ENCODE data around the gene TMEM131L.
"Not testable (repeated sequence)": the region's sequence is repeated elsewhere in the genome, so short reads cannot be mapped to it uniquely, and the experiment has no call there.

The TMEM131L gene

DNA sequence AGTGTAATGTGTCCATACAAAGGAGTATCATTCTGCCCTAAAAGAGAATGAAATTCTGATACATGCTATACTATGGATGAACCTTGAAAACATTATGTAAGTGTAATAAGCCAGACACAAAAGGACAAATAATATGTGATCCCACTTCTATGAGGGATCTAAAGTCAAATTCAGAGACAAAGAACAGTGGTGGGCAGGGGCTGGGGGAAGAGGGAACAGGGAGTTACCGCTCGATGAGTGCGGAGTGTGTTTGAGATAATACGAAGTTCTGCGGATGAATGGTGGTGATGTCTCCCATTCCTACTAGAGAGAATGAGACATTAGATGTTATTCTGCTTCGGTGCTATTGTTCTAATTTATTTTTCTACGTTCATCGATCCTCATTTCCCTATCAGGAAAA is 171.9 kb downstream of the TMEM131L start:
- no peak for DNase-seq

DNA sequence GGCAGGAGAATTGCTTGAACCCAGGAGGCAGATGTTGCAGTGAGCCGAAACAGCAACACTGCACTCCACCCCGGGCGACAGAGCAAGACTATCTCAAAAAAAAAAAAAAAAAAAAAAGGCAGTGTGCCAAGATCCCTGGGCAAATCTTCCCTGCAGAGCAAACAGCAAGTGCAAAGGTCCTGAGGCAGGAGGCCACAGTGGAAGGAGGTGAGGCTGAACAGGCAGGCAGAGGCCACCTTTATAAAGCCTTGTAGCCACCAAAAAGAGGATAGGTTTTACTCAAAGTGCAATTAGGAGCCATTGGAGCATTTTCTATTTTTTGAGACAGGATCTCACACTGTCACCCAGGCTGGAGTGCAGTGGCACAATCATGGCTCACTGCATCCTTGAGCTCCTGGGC is 172.8 kb downstream of the TMEM131L start:
- DNase-seq = no peak

DNA sequence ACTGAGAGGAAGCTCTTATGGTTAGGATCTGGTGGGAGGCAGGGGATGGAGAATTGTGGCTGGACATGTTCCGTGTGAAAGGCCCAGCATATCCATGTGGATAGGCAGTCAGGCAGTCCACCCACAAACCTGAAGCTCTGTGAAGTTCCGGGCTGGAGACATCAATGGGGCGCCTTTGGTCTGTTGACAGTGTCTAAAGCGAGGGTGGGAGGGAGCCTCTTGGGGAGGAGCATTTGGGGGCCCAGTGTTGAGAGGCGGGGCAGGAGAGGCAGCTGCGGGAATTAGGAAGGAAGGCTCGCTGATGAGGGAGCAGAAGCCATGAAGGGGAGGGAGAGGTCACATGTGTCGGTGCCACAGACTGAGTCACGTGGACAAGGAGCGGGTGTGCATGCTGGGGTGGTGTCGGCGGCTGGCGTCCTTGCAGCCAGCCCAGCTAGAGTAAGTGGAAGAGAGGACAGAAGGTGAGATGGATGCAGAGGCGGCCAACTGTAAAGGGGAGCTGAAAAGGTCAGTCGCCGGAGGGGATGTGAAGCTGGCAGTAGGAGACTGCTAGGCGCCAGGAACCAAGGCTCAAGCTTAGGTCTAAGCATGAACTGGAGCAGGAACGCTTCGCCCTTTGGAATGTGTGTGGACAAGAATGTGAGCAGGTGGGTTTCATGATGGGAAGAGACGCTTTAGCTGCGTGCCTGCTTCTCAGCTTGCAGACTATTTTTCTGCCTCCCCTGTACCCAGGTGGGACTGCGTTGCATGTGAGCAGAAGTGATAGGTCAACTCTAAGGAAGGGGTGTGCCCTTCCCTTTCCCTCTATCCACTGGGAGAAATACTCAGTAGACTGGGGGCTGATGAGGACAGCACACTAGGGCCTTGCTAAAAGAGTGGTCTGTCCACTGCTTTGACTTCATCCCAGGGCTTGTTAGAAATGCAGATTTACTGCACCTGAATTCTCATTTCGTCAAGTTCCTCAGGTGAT is 174.0 kb downstream of the TMEM131L start:
- DNase-seq = no peak

DNA sequence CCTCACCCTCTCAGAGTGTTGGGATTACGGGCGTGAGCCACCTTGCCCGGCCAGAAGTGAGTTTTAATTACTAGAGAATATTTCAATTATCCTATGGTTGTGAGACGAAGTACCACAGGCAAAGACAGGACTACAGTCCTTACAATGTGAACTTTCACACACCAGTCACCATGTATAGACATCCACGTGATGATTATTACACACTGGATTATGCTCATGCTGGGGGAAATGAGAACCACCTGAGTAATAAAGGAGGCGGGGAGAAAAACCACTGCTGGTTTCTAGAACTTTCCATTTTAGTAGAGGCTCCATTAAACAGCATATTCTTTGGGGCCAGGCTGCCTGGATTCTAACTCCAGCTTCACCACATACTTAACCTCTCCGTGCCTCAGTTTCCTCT is 175.4 kb downstream of the TMEM131L start:
- DNase-seq = no peak

DNA sequence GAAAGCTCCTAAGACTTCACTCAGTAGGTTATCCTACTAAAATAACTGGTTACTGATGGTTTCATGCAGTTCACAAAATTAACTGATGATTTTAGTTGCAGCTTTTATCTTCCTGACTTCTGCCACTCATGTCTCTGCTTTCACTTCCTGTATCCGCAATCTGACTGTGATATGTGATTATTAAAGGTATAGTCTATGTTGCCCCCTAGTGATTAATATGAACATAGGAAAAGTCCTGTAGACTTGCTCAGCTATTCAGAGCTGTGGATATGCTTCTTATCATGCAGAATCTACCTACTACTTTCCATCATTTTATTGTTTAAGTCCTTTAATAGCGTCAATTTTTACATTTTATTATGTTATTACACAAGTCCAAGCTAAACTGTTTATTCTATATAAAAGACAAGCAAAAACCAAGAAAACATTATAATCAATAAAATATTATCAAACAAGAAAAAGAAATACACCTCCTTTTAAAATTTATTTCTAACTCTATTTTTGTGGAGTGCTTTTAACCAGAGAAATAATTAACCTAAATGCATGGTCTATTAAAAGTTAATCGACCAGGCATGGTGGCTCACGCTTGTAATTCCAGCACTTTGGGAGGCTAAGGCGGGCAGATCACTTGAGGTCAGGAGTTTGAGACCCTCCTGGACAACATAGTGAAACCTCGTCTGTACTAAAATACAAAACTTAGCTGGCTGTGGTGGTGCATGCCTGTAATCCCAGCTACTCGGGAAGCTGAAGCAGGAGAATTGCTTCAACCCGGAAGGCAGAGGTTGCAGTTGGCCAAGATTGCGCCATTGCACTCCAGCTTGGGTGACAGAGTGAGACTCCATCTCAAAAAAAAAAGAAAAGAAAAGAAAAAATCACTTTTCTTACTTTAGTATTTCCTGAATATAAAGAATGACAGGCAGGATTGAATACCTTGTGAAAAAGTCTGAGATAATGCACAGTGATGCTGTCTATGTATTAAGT is 177.5 kb downstream of the TMEM131L start:
- DNase-seq = no peak

DNA sequence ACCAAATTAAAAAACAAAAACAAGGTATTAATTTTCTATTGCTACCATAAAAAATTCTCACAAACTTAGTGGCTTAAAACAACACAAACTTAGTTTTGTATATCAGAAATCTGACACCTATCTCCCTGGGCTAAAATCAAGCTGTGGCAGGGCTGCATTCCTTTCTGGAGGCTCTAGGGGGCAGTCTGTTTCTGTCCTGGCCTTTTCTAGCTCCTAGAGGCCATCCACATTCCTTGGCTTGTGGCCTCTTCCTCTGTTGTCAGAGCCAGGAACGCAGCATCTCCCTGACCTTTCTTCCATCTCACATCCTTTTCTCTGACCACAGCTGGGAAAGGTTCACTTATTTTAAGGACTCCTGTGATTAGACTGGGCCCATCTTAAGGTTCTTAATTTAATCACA is 179.0 kb downstream of the TMEM131L start:
- no peak for DNase-seq

DNA sequence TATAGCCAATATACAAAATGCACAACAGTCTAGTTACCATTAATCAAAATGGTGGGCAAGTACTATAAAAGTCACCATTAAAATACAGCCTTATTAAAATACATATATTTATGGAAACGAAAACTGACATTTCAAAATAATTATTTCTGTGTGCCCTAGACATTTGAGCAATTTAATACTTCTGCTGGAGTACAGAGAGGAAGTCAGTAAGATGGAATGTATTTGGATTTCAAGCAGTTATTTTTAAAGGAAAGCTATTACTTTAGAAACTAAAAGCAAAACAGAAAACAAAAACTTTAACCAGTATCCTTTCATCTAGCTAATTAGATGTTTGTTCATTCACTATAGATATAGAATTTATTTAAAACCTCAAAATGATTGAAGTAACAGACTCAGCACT is 180.1 kb downstream of the TMEM131L start:
- no peak for DNase-seq

DNA sequence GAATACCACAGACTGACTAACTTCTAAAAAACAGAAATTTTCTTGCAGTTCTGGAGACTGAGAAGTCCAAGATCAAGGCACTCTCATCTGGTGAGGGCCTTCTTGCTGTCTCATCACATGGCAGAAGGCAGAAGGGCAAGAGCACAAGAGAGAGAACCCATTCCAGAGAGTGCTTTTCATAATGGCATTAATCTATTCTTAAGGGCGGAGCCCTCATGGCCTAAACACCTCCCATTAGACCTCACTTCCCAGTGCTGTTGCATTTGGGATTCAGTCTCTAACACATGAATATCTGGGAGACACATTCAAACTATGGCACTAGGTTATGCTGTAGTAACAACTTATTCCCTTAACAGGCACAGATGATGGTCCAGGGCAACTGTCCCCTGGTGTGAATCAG is 180.8 kb downstream of the TMEM131L start:
- DNase-seq = no peak

DNA sequence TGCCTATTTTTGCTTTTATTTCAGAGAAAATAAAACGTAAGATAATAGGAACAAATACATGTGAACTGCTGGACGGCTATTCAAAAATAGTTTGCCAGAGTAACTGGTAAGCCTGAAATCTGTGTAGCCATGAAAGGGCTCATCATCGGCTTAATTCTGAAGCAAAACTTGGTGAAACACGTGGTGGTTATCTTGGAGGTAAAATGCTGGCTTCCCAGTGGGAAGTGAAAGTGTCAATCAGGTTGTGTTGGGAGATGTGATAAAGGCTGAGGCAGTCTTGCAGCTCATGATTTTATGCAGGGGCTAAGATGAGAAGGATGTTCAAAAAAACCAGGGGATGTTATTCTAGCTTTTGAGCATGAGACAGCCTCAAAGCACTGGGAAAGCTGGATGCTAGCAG is 181.8 kb downstream of the TMEM131L start:
- no peak for DNase-seq

DNA sequence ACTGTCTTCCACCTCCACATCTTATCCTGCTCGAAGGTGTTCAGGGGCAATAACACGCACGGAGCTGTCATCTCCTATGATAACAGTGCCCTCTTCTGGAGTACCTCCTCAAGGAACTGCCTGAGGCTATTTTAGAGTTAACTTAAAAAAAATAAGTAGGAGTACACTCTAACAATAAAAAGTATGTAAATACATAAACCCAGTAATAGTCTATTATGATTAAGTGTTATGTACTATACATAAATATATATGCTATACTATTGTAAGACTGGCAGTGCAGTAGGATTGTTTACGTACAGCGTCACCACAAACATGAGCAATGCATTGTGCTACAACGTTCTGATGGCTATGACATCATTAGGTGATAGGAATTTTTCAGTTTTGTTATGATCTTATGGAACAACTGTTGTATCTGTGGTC is 183.4 kb downstream of the TMEM131L start:
- DNase-seq = no peak

DNA sequence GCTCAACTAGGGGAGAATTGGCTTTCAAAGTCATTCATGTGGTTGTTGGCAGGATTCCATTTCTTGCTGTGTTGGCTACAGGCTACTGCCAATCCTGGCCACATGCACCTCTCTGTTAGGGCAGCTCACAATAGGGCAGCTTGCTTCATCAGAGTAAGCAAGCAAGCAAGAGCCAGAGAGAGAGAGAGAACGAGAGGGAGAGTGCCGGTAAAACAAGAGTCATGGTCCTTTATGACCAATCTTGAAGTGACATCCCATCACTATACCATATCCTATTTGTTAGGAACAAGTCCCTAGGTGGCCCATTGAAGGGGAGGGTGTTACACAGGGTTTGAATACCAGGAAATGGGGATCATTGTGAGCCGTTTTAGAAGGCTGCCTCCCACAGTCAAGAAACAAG is 185.0 kb downstream of the TMEM131L start:
- no peak for DNase-seq

DNA sequence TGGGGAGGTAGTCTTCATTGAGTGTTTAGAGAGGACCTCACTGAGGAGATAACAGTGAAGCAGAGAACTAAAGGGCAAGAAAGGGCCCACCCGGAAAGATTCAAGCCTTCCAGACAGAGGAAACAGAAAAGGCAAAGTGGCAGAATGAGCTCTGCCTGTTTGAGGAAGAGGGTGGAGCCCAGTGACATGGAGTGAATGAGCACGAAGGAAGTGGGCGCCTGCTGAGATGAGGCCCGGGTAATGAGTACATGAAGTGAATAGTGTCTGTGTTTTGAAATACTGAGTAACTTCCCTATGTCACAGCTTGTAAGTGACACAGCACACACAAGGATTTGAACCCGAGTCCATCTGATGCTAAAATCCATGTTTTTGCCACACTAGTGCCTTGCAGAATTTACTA is 185.4 kb downstream of the TMEM131L start:
- no peak for DNase-seq

DNA sequence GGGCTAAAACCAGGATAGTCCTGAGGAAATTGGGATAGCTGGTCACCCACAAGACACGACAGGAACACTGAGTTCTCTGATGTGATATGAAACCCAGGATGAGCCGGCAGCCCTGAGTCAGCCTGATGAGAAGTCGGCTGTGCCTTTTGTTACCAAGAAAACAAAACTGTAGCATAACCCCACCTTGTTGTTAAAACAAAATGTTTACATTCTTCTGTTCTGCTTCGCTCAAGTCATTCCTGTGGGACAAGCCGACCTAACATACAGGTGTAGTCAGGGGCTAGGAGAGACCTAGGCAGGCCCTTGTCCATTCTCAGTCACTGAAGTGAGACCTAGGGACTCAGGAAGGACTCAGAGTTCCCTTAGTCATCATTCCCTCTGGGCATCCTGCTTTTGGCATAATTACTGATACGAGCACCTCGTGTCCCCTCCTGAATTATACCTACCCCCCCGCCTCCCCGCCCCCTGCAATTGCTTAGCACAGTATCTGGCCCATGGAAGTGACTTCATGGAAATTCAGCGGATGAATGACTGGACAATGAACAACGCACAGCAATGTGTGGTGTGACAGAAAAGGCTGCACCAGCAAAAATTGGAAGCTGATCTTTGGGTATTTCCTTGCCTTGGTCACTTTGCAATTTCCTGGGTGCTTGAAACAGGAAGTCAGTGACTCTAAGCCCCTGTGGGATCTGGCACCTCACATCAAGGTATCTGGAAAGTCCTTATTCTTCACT is 186.1 kb downstream of the TMEM131L start:
- no peak for DNase-seq

DNA sequence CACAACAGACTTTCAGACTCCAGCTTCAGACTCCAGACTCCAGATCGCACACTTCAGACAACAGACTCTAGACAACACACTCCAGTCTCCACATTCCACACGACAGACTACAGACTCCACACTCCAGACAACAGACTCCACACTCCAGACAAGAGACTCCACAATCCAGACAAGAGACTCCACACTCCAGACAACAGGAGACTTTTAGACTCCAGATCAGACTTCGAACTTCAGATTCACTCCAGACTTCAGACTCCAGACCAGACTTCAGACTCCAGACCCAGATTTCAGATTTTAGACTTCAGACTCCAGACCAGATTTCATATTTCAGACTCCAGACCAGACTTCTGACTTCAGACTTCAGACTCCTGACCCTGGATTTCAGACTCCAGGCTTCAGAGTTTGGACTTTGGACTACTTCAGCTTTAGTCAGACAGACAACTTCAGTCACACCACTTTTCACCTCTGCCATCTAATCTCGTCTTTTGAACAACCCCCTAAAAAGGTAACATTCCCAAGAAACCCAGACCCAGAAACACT is 188.9 kb downstream of the TMEM131L start:
- DNase-seq = no peak

DNA sequence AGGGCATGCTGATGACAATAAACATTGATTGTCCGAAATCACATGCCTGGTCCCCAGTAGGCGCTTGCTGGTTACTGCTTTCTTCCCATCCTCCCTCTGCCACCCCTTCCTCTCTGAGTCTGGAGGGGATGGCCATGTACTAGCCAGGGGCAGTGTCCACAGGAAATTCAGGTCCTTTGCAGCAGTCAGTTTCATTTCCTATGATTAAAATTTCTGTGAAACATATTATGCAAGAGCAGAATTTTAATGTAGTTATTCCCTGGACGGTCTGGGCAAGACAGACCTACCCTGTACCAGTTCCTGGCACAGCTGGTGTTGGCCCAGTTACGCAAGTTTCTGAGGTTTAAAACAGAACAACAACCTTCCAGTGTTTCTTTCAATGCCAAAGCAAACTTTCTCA is 189.8 kb downstream of the TMEM131L start:
- DNase-seq = no peak

DNA sequence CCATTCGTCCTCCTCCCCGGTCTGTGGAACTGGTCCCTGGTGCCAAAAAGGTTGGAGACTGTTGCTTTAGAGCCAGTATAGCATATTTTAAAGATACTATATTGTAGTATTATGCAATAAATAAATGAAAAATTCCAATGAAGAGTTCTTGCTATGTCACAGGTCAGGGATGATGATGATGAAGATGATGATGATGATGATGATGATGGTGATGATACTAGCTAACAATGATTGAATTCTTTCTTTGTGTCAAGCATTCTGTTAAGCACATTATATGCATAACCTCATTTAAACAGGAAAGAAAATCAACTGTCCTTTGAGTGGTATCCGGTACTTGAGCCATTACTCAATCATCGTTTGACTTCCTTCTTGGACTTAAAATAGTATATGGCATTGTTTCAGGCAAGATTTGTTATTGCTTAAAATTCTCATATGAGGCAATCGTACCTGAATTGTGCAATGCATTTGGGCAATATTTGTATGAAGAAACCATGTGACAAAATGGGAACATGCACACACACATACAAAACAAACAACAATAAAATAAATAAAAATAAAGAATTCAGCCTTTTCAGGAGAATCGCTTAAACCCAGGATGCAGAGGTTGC is 195.2 kb downstream of the TMEM131L start:
- DNase-seq = no peak

DNA sequence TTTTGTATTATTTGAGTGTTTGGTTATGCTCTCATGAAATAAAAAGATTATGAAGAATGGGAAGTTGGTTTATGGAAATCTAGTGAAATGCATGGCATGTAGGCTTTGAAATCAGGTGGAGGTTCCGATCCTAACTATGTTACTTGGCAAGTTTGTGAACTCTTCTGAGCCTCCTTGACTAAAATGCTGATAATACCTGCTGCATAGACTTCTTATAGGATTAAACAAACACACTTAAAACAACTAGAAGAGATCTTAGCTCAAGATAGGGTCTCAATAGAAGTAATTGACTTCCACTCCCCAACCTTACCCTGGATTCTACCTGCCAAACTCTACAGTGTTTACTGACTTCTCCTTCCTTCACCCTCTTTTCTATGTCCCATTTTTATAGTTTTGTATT is 195.7 kb downstream of the TMEM131L start:
- no peak for DNase-seq

DNA sequence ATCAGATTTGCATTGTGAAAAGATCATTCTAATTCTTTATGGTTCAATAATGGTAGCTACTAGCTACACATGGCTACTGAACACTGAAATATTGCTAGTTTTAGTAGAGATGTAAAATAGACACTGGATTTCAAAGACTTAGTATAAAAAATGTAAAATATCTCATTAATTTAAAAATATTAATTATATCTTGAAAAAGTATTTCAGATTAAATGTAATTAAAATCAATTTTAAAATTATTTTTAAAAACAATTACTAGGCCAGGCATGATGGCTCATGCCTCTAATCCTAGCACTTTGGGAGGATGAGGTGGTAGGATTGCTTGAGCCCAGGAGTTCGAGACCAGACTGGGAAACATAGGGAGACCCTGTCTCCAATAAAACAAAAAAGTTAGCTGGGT is 197.5 kb downstream of the TMEM131L start:
- no peak for DNase-seq

DNA sequence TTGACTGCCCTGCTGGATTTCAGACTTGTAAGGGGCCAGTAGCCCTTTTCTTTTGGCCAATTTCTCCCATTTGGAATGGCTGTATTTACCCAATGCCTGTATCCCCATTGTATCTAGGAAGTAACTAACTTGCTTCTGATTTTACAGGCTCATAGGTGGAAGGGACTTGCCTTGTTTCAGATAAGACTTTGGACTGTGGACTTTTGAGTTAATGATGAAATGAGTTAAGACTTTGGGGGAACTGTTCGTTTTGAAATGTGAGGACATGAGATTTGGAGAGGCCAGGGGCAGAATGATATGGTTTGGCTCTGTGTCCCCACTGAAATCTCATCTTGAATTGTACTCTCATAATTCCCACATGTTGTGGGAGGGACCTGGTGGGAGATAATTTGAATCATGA is 200.3 kb downstream of the TMEM131L start:
- not testable (repeated sequence) for DNase-seq

DNA sequence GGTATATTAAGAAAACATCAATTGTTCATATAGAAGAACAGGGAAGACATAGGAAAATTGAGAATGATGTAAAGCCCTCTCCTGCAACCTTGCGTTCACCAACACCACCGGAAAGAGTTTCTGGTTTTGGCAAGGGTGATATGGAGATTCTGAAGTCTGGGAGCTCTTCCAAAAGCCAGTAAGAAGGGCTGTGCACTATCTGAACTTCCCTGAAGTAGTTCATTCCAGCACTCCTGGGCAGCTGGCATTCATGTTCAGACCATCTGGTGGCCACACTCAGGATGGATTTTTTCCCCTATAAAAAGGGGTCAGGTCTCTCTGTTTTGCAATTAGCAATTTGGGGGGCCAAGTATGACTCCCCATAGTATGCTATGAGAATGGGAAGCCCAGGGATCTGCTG is 202.5 kb downstream of the TMEM131L start:
- no peak for DNase-seq

DNA sequence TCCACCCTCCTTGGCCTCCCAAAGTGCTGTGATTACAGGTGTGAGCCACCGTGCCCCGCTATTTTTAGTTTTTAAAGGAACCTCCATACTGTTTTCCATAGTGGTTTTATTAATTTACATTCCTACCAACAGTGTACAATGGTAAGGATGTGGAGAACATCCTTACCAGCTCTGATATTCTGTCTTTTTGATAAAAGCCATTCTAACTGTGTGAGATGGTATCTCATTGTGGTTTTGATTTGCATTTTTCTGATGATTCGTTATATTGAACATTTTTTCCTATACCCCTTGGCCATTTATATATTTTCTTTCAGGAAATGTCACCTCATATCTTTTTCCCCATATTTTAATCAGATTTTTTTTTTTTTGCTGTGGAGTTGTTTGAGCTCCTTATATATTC is 203.7 kb downstream of the TMEM131L start:
- DNase-seq = no peak

DNA sequence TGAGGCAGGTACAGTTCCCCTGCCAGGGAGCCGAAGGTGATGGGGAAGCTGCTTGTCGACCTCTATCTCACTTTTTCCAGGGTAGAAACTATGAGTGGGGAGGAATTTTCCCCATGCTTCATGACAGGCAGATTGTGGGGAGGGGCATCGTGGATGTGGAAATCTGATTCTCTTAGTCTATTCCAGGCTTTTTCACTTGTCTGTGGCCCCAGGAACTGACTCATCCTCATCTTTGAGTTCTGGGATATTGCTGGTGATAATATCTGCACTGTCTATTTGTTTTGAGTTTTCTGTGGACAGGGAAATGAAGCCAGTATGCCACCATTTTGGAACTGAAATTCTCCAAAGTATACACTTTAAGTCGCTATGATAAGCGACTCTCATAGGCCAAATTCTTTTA is 210.3 kb downstream of the TMEM131L start:
- DNase-seq = no peak

All from activated CD4-positive, CD25-positive, alpha-beta regulatory T cell treated with anti-CD3 and anti-CD28 coated beads, Interleukin-2, amount 50 U/mL, for 72 hours (primary cell).